GM12865 (cell line): Measurements from ENCODE around the gene ABCG8.

Experiments used
- DNase-seq: peaks from one replicate; pipeline ENCODE4 v3.0.0; 2010; ENCODE audit warnings: low read depth
- H3K4me3 ChIP-seq: 2 replicates; pipeline ENCODE4 v1.5.1; 2011; ENCODE audit warnings: mild to moderate bottlenecking, low read depth, low read length, control low read depth
- TF ChIP-seq, protein P1 (sequence below): IDR thresholded peaks from 2 replicates; pipeline ENCODE4 v1.5.1; 2011; ENCODE audit warnings: low read length, control low read depth, low read depth, inconsistent platforms; ENCODE audit not compliant: insufficient read depth; ENCODE audit errors: missing control alignments

The ABCG8 gene

DNA sequence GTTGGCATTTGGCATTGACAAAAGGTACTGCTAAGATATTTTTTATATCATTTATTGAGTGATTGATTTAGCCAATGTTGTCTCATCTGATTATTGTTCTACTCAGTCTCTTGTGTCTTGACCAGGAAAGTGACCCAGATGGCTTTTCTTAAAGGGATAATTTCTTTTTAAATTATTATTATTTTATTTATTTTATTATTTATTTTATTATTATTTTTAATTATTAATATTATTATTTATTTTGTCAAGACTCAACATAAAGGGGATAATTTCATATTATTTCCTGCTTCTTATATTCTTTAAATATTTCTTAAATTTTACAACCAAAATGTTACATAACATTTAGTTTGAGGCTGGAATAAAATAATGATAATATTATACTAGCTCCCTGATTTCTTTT, 37.9 kb upstream of the ABCG8 start:
- no peak for DNase-seq
- H3K4me3 ChIP-seq, result no peak overlapping the region
- TF ChIP-seq, protein P1, sequence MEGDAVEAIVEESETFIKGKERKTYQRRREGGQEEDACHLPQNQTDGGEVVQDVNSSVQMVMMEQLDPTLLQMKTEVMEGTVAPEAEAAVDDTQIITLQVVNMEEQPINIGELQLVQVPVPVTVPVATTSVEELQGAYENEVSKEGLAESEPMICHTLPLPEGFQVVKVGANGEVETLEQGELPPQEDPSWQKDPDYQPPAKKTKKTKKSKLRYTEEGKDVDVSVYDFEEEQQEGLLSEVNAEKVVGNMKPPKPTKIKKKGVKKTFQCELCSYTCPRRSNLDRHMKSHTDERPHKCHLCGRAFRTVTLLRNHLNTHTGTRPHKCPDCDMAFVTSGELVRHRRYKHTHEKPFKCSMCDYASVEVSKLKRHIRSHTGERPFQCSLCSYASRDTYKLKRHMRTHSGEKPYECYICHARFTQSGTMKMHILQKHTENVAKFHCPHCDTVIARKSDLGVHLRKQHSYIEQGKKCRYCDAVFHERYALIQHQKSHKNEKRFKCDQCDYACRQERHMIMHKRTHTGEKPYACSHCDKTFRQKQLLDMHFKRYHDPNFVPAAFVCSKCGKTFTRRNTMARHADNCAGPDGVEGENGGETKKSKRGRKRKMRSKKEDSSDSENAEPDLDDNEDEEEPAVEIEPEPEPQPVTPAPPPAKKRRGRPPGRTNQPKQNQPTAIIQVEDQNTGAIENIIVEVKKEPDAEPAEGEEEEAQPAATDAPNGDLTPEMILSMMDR, result no peak

DNA sequence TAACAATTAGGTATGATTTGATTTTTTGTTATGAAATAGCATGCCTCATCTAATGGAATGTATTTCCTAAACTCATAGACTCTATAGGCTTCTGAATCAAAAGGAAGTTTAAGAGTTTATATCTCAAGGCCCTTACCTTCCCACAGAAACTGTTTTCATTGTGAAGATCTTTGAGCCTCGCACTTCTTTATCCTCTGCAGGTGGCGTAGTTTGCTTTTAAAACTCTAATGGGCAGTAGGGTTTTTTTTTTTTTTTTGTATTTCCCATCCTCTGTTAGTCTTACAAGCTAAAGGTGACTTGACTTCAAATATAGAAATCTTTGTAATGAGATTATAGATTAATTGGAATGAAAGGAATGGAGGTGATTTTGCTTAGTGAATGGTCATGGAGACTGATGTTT, 36.6 kb upstream of the ABCG8 start:
- TF ChIP-seq, protein P1, result no peak
- DNase-seq, result no peak
- no peak overlapping the region for H3K4me3 ChIP-seq

DNA sequence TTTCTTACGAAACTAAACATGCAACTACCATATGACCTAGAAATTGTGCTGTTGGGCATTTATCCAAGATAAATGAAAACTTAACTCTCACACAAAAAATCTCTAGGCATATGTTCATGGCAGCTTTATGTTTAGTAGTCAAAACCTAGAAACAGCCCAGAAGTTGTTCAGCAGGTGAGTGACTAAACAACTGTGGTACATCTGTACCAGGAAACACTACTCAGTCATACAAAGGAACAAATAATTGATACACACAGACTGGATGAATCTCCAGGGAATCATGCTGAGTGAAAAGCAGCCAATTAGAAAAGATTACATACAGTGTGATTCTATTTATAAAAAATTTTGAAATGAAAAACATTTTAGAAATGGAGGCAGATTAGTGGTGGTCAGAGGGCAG, 35.7 kb upstream of the ABCG8 start:
- DNase-seq, result no peak
- TF ChIP-seq, protein P1, result no peak
- H3K4me3 ChIP-seq, result no peak overlapping the region

DNA sequence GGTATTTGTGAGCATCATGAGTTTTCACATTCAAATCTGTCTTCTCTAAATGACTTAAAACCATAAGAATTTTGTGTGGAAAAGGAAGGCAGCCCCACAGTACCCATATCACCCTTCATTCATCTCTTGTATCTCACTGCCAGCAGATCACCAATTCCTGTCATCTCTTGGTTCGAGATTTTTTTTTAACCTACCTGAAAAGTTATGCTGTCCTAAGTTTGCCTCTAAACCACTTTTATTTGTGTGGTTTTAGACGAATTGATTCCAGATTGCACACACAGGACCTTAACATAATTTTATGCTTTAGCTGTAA, 32.1 kb upstream of the ABCG8 start:
- TF ChIP-seq, protein P1, result no peak
- no peak overlapping the region for H3K4me3 ChIP-seq
- no peak for DNase-seq

DNA sequence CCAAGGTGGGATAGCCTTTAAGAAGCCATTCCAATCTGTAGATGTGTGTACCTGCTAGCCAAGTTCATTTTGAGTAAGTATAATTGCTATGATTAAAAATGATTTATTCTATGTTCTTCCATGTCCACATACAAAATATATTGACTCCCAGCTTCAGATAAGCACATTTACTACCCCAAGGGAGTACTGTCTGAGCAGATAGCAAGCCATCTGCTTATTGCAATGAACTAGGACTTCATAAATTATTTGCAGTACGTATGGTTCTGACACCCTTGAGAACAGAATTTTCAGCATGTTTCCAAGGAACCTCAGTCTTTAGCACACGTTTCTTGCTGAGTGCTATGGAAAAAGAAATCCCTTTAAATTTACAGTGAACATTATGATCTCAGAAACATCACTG, 28.3 kb upstream of the ABCG8 start:
- TF ChIP-seq, protein P1, result no peak
- no peak overlapping the region for H3K4me3 ChIP-seq
- no peak for DNase-seq

DNA sequence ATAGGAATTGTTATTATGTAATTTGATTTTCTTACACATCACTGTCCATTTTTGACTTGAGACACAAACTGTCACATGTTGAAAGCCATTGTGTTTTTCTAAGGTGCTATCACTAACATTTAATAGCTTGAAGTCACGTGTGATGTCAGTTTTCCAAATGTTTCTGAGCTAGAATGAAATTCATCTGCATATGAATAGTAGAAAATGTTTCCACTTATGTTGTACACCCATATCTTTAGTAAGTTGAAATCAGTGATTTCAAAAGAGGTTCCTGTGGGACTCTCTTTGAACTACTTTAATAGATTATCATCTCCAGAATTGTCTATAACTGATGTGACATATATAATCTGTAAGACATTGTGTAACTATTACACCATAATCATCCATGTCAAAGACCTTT, 27.9 kb upstream of the ABCG8 start:
- no peak for DNase-seq
- TF ChIP-seq, protein P1, result no peak

DNA sequence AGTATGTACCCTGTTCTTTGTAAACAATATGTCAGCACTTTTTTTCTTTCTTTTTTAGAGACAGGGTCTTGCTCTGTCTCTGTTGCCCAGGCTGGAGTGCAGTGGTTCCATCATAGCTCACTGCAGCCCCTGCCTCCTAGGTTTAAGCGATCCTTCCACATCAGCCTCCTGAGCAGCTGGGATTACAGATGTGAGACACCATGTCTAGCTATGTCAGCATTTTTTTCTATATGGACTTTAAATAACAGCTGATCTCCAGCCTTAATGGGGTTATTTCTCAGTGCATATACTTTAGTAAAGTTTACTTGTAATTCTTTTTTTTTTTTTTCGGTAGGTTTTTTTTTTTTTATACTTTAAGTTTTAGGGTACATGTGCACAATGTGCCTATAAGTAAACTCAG, 26.8 kb upstream of the ABCG8 start:
- H3K4me3 ChIP-seq, result no peak overlapping the region
- no peak for DNase-seq
- TF ChIP-seq, protein P1, result no peak

More for the DNA sequence above, 27.9 kb upstream of the ABCG8 start:
- no peak overlapping the region for H3K4me3 ChIP-seq
